ENCODE measurements around the gene PC.

- TF ChIP-seq POLR2A (IDR thresholded peaks at IDR 0.05) (no peak), CTCF (IDR thresholded peaks at IDR 0.05) (no peak)
Observed at GRCh38 chr11:66841861-66842260, 116.3 kb downstream of the PC start.

Data from ovary (tissue), 3 donors.